ENCODE results near the gene ACTG1.

DNA sequence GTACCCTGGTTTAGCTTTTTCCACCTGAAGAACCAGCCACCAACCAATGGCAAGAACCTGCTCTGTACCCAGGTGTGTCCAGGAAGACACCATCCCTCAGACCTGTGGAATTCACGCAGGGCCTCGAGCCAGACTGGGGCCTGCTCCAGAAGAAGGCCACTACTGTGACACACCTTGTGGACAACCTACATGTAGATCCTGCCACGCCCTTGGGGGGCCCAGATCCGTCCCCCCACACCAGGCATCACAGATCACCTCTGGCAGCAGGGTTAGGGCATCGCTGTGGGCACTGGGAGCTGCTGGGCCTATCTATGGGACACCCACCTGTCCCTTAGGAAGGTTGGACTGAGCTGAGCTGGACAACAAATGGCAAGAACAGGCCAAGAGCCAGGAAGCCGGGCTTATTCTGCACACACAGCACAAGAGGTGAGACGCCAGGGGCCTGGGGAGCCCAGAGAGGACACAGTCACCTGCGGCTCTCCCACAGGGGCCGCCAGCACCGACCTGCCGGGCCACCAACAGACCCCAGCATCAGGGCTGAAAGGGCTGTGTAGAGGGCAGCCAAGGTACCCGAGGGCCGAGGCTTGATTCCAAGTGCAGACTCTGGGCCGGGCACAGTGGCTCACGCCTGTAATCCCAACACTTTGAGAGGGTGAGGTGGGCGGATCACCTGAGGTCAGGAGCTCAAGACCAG, 31.8 kb upstream of the ACTG1 start:
- TF ChIP-seq ZNF274 (IDR thresholded peaks at IDR 0.05; ENCODE audit: low read depth, low read length) (no peak), YY1 (IDR thresholded peaks at IDR 0.05; ENCODE audit: insufficient read depth, insufficient read length) (no peak), SUZ12 (IDR thresholded peaks at IDR 0.05; ENCODE audit: extremely low read depth, insufficient read depth, insufficient read length) (no peak)

All from NT2/D1 (cell line).